GM23338 (cell line): ENCODE measurements around the gene DNM2. TPM values are rescaled to one million over a fixed set of nuclear protein-coding genes. Genes with fewer than 3 reads are reported as not detected.

Experiments used
- ATAC-seq: fragments of 200-7000 bp; cut with Tn5 transposase; 3 replicates; pipeline ENCODE4 v1.9.1; 2020
- DNase-seq: peaks from one replicate; pipeline ENCODE4 v3.0.0-alpha.2; 2015; ENCODE audit warnings: low spot score
- H2AFZ ChIP-seq: fragments of 200-600 bp; sonication (generic); 2 replicates; pipeline ENCODE4 v1.8.0; 2016; ENCODE audit warnings: antibody characterized with exemption, mild to moderate bottlenecking, moderate library complexity
- H3F3A ChIP-seq: fragments of 200-600 bp; sonication (generic); replicated peaks from 2 replicates; pipeline ENCODE4 v1.8.0; 2017; ENCODE audit warnings: antibody characterized with exemption, mixed run types, low read depth
- H3K27ac ChIP-seq: fragments of 200-600 bp; sonication (generic); 2 replicates; pipeline ENCODE4 v1.6.1; 2016; ENCODE audit warnings: low read depth
- H3K27me3 ChIP-seq: fragments of 200-600 bp; sonication (generic); 2 replicates; pipeline ENCODE4 v1.8.0; 2016; ENCODE audit warnings: mild to moderate bottlenecking, mixed run types, moderate library complexity; ENCODE audit not compliant: insufficient read depth
- H3K36me3 ChIP-seq: fragments of 200-600 bp; sonication (generic); 2 replicates; pipeline ENCODE4 v1.8.0; 2016; ENCODE audit warnings: mild to moderate bottlenecking; ENCODE audit not compliant: insufficient read depth
- H3K4me1 ChIP-seq: fragments of 200-600 bp; sonication (generic); 2 replicates; pipeline ENCODE4 v1.8.0; 2016; ENCODE audit warnings: mild to moderate bottlenecking, moderate library complexity; ENCODE audit not compliant: insufficient read depth
- H3K4me2 ChIP-seq: fragments of 200-600 bp; sonication (generic); 2 replicates; pipeline ENCODE4 v1.7.1; 2017; ENCODE audit warnings: mixed run types
- H3K4me3 ChIP-seq: fragments of 200-600 bp; sonication (generic); 2 replicates; pipeline ENCODE4 v1.6.1; 2016; ENCODE audit warnings: mixed run types
- H3K79me2 ChIP-seq: fragments of 200-600 bp; sonication (generic); replicated peaks from 2 replicates; pipeline ENCODE4 v1.8.0; 2017; ENCODE audit warnings: mild to moderate bottlenecking; ENCODE audit not compliant: insufficient read depth
- H3K9me2 ChIP-seq: fragments of 200-600 bp; sonication (generic); 2 replicates; pipeline ENCODE4 v1.8.0; 2017; ENCODE audit not compliant: insufficient read depth
- H4K20me1 ChIP-seq: fragments of 200-600 bp; sonication (generic); replicated peaks from 2 replicates; pipeline ENCODE4 v1.8.0; 2017; ENCODE audit warnings: mild to moderate bottlenecking; ENCODE audit not compliant: insufficient read depth
- H3K27ac Mint-ChIP-seq: 2 replicates; pipeline ENCODE4 v1.8.0; 2020; ENCODE audit warnings: inconsistent platforms, mild to moderate bottlenecking, moderate library complexity, mixed read lengths
- H3K27me3 Mint-ChIP-seq: 3 replicates; pipeline ENCODE4 v1.8.0; 2022; ENCODE audit warnings: low read depth, mild to moderate bottlenecking, moderate library complexity, mixed read lengths, inconsistent platforms; ENCODE audit not compliant: insufficient read depth, poor library complexity
- H3K36me3 Mint-ChIP-seq: 3 replicates; pipeline ENCODE4 v1.8.0; 2021; ENCODE audit warnings: low read depth, mild to moderate bottlenecking, inconsistent platforms, moderate library complexity, mixed read lengths
- H3K4me1 Mint-ChIP-seq: 3 replicates; pipeline ENCODE4 v1.8.0; 2020; ENCODE audit warnings: mild to moderate bottlenecking, inconsistent platforms, mixed read lengths
- H3K4me3 Mint-ChIP-seq: 3 replicates; pipeline ENCODE4 v1.8.0; 2021; ENCODE audit warnings: moderate library complexity, mild to moderate bottlenecking, inconsistent platforms, mixed read lengths
- H3K9me3 Mint-ChIP-seq: 3 replicates; pipeline ENCODE4 v1.8.0; 2020; ENCODE audit warnings: moderate library complexity, mild to moderate bottlenecking, inconsistent platforms, mixed read lengths
- EZH2 ChIP-seq: fragments of 200-600 bp; sonication (generic); IDR thresholded peaks from one replicate; pipeline ENCODE4 v1.8.0; 2017; ENCODE audit warnings: antibody characterized with exemption, mild to moderate bottlenecking, low read depth; ENCODE audit not compliant: unreplicated experiment
- EZH2phosphoT487 ChIP-seq: fragments of 200-600 bp; sonication (generic); IDR thresholded peaks from one replicate; pipeline ENCODE4 v1.8.1; 2018; ENCODE audit warnings: antibody characterized with exemption; ENCODE audit not compliant: unreplicated experiment
- NANOG ChIP-seq: IDR thresholded peaks from 2 replicates; pipeline ENCODE4 v1.6.1; 2016; ENCODE audit warnings: antibody characterized with exemption, borderline replicate concordance
- POLR2AphosphoS5 ChIP-seq: IDR thresholded peaks from 2 replicates; pipeline ENCODE4 v1.6.1; 2016; ENCODE audit warnings: antibody characterized with exemption, low read depth
- STAT1 ChIP-seq: IDR thresholded peaks from one replicate; pipeline ENCODE4 v1.6.1; 2016; ENCODE audit warnings: antibody characterized with exemption; ENCODE audit not compliant: unreplicated experiment
- ZNF114 ChIP-seq: fragments of 250-450 bp; sonication (Bioruptor Pico); IDR thresholded peaks from 2 replicates; pipeline ENCODE4 v1.5.0; 2020; ENCODE audit warnings: mild to moderate bottlenecking, moderate library complexity
- polyA plus RNA-seq: library from polyadenylated mRNA; unstranded; fragments of >200 nt; fragmentation: Nextera tagmentation; extraction: Ambion mirVana; gene quantifications from 2 replicates; pipeline ENCODE4 v1.2.1, GENCODE V29; 2016
- total RNA-seq: library from RNA; depleted of rRNA; stranded (reverse); fragments of >200 nt; shearing (Covaris generic); gene quantifications from 2 replicates; pipeline ENCODE4 v1.2.3, GENCODE V29; 2014
- TF ChIP-seq, protein P1 (sequence below), 2 experiments: fragments of 200-600 bp in 1 of 2; sonication (generic) in 1 of 2; conservative IDR thresholded peaks; 2 replicates each; pipeline versions ENCODE4 v1.5.1 to v1.6.1; 2016 to 2017; ENCODE audit warnings: antibody characterized with exemption in 2 of 2, low read depth in 2 of 2, mild to moderate bottlenecking in 2 of 2, moderate library complexity in 1 of 2
- TF ChIP-seq, protein P2 (sequence below): IDR thresholded peaks from 2 replicates; pipeline ENCODE4 v1.6.1; 2016; ENCODE audit warnings: antibody characterized with exemption
- TF ChIP-seq, protein P3 (sequence below): fragments of 250-450 bp; sonication (Bioruptor Pico); IDR thresholded peaks from 2 replicates; pipeline ENCODE4 v1.5.0; 2020; ENCODE audit warnings: mild to moderate bottlenecking, moderate library complexity

Gene DNM2
- total and polyA plus RNA-seq, 2 experiments from 2014 or later, result 40.7 to 138 TPM

DNA sequence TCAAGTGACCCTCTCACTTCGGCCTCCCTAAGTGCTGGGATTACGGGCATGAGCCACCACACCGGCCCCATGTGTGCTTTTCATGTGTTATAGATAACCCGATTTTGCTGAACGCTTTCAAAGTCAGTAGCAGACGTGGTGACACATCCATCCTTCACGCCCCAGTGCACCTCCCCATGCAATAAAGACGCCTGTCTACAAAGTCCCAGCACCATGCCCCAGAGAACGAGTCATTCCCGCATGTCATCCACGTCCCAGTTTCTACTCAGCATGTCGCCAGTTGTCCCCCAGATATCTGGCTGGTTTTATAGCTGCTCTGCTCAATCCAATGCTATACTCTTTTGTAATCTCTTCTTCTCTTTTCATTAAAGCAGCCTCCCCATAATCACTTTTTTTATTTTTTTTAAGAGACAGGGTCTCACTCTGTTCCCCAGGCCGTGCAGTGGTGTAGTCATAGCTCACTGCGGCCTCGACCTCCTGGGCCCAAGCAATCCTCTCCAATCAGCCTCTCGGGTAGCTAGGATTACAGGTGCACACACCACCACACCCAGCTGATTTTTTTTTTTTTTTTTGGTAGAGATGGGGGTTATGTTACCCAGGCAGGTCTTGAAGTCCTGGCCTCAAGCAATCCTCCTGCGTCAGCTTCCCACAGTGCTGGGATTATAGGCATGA is 42.5 kb downstream of the DNM2 start (continued):
- no peak for TF ChIP-seq EZH2phosphoT487
- TF ChIP-seq, protein P1, sequence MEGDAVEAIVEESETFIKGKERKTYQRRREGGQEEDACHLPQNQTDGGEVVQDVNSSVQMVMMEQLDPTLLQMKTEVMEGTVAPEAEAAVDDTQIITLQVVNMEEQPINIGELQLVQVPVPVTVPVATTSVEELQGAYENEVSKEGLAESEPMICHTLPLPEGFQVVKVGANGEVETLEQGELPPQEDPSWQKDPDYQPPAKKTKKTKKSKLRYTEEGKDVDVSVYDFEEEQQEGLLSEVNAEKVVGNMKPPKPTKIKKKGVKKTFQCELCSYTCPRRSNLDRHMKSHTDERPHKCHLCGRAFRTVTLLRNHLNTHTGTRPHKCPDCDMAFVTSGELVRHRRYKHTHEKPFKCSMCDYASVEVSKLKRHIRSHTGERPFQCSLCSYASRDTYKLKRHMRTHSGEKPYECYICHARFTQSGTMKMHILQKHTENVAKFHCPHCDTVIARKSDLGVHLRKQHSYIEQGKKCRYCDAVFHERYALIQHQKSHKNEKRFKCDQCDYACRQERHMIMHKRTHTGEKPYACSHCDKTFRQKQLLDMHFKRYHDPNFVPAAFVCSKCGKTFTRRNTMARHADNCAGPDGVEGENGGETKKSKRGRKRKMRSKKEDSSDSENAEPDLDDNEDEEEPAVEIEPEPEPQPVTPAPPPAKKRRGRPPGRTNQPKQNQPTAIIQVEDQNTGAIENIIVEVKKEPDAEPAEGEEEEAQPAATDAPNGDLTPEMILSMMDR (conservative IDR thresholded peaks at IDR 0.05; ENCODE audit: low read depth in 2 of 2), result no peak

DNA sequence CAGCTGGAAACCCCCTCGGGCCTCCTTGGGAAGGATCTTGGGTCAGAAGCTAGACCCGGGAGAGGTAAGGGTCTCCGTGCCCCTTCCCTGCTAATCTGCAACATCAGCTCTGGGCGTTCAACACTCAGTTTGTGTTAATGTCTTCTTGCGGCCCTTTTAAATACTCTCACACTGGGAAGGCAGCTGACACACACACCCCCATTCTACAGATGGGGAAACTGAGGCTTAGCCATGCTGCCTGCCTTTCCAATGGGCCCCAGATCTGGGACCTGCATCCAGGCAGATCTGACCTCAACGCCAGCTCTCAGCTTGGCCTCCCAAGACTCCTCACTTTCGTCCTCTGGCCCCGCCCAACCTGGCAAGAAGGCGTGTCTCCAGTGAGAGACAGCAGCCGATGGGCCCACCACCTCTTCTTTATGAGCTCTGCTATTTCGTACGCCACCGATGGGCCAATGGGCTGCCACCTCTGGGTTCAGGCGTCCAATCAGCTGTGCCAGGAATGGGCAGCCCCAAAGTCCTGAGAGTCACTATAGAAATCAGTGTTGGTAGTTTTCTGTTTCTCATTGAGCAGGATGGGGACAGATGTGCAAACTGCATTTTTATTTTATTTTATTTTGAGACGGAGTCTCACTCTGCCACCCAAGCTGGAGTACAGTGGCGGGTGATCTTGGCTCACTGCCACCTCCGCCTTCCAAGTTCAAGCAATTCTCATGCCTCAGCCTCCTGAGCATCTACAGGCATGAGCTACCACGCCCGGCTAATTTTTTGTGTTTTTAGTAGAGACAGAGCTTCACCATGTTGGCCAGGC is 43.8 kb downstream of the DNM2 start:
- no peak overlapping the region for H3K27ac ChIP-seq
- Mint-ChIP-seq H3K4me3 (no peak overlapping the region), H3K27me3 (peaks cover 10% of the 10 kb centered on the region), H3K4me1 (peaks cover 23% of the 10 kb centered on the region), H3K36me3 (peaks cover 24% of the 10 kb centered on the region), H3K9me3 (no peaks in the 10 kb centered on the region), H3K27ac (no peak overlapping the region)
- no peaks in the 10 kb centered on the region for H3K36me3 ChIP-seq
- H3K27me3 ChIP-seq, result no peaks in the 10 kb centered on the region
- H3K4me3 ChIP-seq, result no peak overlapping the region
- H4K20me1 ChIP-seq, result peaks cover 5% of the 10 kb centered on the region; the same call in 1 of the 2 replicates
- H3F3A ChIP-seq, result peaks cover 9% of the 10 kb centered on the region; the same call in 1 of the 2 replicates
- H3K9me2 ChIP-seq, result no peaks in the 10 kb centered on the region
- H3K4me2 ChIP-seq, result no peak overlapping the region
- DNase-seq (peak; percentile 70), ATAC-seq (peak; percentile 58)
- H3K79me2 ChIP-seq, result 0 out of 2 replicates have a peak, but pooled peaks cover 5% of the 10 kb centered on the region
- H3K4me1 ChIP-seq, result no peaks in the 10 kb centered on the region; the same call in 1 of the 2 replicates
- H2AFZ ChIP-seq, result no peak overlapping the region
- TF ChIP-seq STAT1, result no peak
- TF ChIP-seq NANOG, result no peak
- TF ChIP-seq, protein P2, sequence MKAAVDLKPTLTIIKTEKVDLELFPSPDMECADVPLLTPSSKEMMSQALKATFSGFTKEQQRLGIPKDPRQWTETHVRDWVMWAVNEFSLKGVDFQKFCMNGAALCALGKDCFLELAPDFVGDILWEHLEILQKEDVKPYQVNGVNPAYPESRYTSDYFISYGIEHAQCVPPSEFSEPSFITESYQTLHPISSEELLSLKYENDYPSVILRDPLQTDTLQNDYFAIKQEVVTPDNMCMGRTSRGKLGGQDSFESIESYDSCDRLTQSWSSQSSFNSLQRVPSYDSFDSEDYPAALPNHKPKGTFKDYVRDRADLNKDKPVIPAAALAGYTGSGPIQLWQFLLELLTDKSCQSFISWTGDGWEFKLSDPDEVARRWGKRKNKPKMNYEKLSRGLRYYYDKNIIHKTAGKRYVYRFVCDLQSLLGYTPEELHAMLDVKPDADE, result no peak
- TF ChIP-seq, protein P3, sequence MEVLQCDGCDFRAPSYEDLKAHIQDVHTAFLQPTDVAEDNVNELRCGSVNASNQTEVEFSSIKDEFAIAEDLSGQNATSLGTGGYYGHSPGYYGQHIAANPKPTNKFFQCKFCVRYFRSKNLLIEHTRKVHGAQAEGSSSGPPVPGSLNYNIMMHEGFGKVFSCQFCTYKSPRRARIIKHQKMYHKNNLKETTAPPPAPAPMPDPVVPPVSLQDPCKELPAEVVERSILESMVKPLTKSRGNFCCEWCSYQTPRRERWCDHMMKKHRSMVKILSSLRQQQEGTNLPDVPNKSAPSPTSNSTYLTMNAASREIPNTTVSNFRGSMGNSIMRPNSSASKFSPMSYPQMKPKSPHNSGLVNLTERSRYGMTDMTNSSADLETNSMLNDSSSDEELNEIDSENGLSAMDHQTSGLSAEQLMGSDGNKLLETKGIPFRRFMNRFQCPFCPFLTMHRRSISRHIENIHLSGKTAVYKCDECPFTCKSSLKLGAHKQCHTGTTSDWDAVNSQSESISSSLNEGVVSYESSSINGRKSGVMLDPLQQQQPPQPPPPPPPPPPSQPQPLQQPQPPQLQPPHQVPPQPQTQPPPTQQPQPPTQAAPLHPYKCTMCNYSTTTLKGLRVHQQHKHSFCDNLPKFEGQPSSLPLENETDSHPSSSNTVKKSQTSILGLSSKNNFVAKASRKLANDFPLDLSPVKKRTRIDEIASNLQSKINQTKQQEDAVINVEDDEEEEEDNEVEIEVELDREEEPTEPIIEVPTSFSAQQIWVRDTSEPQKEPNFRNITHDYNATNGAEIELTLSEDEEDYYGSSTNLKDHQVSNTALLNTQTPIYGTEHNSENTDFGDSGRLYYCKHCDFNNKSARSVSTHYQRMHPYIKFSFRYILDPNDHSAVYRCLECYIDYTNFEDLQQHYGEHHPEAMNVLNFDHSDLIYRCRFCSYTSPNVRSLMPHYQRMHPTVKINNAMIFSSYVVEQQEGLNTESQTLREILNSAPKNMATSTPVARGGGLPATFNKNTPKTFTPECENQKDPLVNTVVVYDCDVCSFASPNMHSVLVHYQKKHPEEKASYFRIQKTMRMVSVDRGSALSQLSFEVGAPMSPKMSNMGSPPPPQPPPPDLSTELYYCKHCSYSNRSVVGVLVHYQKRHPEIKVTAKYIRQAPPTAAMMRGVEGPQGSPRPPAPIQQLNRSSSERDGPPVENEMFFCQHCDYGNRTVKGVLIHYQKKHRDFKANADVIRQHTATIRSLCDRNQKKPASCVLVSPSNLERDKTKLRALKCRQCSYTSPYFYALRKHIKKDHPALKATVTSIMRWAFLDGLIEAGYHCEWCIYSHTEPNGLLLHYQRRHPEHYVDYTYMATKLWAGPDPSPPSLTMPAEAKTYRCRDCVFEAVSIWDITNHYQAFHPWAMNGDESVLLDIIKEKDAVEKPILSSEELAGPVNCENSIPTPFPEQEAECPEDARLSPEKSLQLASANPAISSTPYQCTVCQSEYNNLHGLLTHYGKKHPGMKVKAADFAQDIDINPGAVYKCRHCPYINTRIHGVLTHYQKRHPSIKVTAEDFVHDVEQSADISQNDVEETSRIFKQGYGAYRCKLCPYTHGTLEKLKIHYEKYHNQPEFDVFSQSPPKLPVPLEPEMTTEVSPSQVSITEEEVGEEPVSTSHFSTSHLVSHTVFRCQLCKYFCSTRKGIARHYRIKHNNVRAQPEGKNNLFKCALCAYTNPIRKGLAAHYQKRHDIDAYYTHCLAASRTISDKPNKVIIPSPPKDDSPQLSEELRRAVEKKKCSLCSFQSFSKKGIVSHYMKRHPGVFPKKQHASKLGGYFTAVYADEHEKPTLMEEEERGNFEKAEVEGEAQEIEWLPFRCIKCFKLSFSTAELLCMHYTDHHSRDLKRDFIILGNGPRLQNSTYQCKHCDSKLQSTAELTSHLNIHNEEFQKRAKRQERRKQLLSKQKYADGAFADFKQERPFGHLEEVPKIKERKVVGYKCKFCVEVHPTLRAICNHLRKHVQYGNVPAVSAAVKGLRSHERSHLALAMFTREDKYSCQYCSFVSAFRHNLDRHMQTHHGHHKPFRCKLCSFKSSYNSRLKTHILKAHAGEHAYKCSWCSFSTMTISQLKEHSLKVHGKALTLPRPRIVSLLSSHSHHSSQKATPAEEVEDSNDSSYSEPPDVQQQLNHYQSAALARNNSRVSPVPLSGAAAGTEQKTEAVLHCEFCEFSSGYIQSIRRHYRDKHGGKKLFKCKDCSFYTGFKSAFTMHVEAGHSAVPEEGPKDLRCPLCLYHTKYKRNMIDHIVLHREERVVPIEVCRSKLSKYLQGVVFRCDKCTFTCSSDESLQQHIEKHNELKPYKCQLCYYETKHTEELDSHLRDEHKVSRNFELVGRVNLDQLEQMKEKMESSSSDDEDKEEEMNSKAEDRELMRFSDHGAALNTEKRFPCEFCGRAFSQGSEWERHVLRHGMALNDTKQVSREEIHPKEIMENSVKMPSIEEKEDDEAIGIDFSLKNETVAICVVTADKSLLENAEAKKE, result no peak
- no peak for TF ChIP-seq EZH2
- TF ChIP-seq, protein P1 (conservative IDR thresholded peaks at IDR 0.05; ENCODE audit: low read depth in 2 of 2), result no peak
- TF ChIP-seq ZNF114, result no peak
- no peak for TF ChIP-seq POLR2AphosphoS5
